ENCODE results near the gene HTR1B.

Gene HTR1B

DNA sequence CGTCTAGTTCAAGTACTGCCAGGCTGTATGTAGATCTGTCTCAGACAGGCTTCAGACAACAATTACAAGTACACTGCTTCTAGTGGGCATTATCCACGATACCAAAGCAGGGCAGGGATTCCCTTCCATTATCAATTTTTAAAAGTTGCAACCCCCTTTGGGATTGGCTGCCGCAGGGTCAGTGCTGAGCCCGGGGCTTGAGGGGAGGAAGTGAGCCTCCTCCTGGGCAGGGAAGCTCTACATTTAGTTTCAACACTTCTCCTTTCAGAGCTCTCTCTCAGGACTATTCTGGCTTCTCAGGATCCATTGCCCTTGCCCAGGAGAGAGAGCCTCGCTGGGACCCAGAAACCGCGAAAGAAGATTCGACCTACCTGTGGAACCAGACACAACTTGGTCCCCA is 1.5 kb downstream of the HTR1B start:
- Mint-ChIP-seq H3K27ac (no peak overlapping the region), H3K9me3 (no peaks in the 10 kb centered on the region), H3K4me3 (peak overlapping the region; percentile 93), H3K27me3 (ENCODE audit: low read depth, poor library complexity) (peaks cover 66% of the 10 kb centered on the region), H3K36me3 (ENCODE audit: low read depth) (no peaks in the 10 kb centered on the region), H3K4me1 (peaks cover 21% of the 10 kb centered on the region)
- TF ChIP-seq, protein P1, sequence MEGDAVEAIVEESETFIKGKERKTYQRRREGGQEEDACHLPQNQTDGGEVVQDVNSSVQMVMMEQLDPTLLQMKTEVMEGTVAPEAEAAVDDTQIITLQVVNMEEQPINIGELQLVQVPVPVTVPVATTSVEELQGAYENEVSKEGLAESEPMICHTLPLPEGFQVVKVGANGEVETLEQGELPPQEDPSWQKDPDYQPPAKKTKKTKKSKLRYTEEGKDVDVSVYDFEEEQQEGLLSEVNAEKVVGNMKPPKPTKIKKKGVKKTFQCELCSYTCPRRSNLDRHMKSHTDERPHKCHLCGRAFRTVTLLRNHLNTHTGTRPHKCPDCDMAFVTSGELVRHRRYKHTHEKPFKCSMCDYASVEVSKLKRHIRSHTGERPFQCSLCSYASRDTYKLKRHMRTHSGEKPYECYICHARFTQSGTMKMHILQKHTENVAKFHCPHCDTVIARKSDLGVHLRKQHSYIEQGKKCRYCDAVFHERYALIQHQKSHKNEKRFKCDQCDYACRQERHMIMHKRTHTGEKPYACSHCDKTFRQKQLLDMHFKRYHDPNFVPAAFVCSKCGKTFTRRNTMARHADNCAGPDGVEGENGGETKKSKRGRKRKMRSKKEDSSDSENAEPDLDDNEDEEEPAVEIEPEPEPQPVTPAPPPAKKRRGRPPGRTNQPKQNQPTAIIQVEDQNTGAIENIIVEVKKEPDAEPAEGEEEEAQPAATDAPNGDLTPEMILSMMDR (IDR thresholded peaks at IDR 0.05) = no peak
- no peak for DNase-seq

GRCh38 chr6:77458421-77458820 is 4.9 kb downstream of the HTR1B start:
- H3K4me3 Mint-ChIP-seq = no peak overlapping the region
- no peaks in the 10 kb centered on the region for H3K9me3 Mint-ChIP-seq
- H3K27me3 Mint-ChIP-seq (ENCODE audit: low read depth, poor library complexity) = peaks cover 33% of the 10 kb centered on the region
- TF ChIP-seq, protein P1 (IDR thresholded peaks at IDR 0.05) = no peak
- H3K4me1 Mint-ChIP-seq = peaks cover 12% of the 10 kb centered on the region
- no peak overlapping the region for H3K27ac Mint-ChIP-seq
- no peaks in the 10 kb centered on the region for H3K36me3 Mint-ChIP-seq (ENCODE audit: low read depth)
- no peak for DNase-seq

- Mint-ChIP-seq H3K36me3 (ENCODE audit: low read depth) (no peaks in the 10 kb centered on the region), H3K27me3 (ENCODE audit: low read depth, poor library complexity) (peaks cover 27% of the 10 kb centered on the region), H3K4me1 (peaks cover 9% of the 10 kb centered on the region), H3K4me3 (no peak overlapping the region), H3K27ac (no peak overlapping the region), H3K9me3 (no peaks in the 10 kb centered on the region)
- TF ChIP-seq, protein P1 (IDR thresholded peaks at IDR 0.05) = peak; percentile 71
- peak; percentile 82 for DNase-seq
These were observed 5.5 kb downstream of the HTR1B start for GRCh38 chr6:77457720-77458349.

- TF ChIP-seq, protein P1 (IDR thresholded peaks at IDR 0.05) = no peak
- Mint-ChIP-seq H3K36me3 (ENCODE audit: low read depth) (no peaks in the 10 kb centered on the region), H3K4me3 (no peak overlapping the region)
These were observed 6.6 kb downstream of the HTR1B start for GRCh38 chr6:77456531-77457248.

DNA sequence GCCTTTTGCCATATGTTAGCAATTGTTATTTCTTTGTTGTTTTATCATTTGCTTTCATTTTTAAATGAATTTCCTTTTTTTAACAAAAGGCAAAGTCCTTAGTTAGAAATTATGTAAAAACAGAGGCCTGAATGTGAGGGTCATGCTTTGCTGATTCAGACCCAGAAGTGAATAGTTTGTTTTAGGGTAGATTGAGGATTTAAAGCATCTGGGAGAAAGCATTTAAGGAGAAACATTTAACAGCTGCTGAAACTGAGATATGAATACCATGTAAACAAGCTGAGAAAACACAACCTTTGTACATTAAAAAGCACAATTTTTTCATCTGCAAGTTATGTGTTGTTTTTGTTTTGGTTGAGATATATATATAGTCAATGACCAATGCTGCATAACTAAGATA is 8.0 kb downstream of the HTR1B start:
- Mint-ChIP-seq H3K27me3 (ENCODE audit: low read depth, poor library complexity) (peaks cover 5% of the 10 kb centered on the region), H3K4me3 (no peak overlapping the region), H3K27ac (no peak overlapping the region), H3K36me3 (ENCODE audit: low read depth) (no peaks in the 10 kb centered on the region), H3K9me3 (no peaks in the 10 kb centered on the region), H3K4me1 (no peaks in the 10 kb centered on the region)
- DNase-seq = no peak
- TF ChIP-seq, protein P1 (IDR thresholded peaks at IDR 0.05) = no peak

More at GRCh38 chr6:77456531-77457248, 6.6 kb downstream of the HTR1B start:
- H3K4me1 Mint-ChIP-seq = no peaks in the 10 kb centered on the region
- DNase-seq = no peak
- no peaks in the 10 kb centered on the region for H3K9me3 Mint-ChIP-seq
- peaks cover 15% of the 10 kb centered on the region for H3K27me3 Mint-ChIP-seq (ENCODE audit: low read depth, poor library complexity)
- no peak overlapping the region for H3K27ac Mint-ChIP-seq

DNA sequence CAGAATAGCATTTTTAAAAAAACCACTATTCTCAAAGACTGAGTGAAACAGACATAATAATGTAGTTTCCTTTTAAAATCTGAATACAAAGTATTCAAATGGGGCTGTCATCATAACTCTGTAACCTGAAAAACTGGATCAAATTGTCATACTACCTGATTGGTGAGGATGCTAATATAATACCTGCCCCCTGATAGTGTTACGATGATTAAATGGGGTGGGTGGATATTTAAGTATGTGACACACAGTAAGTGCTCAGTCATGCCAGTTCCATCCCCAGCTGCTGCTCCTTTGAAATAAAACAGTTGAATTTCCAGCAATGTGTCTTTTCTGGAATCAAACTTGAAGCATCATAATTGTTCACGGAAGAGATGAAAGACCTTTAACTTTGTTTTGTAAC is 8.9 kb downstream of the HTR1B start:
- H3K4me3 Mint-ChIP-seq = no peak overlapping the region
- H3K4me1 Mint-ChIP-seq = no peaks in the 10 kb centered on the region
- H3K36me3 Mint-ChIP-seq (ENCODE audit: low read depth) = no peaks in the 10 kb centered on the region
- TF ChIP-seq, protein P1 (IDR thresholded peaks at IDR 0.05) = no peak
- H3K27ac Mint-ChIP-seq = no peak overlapping the region
- H3K9me3 Mint-ChIP-seq = no peaks in the 10 kb centered on the region
- no peaks in the 10 kb centered on the region for H3K27me3 Mint-ChIP-seq (ENCODE audit: low read depth, poor library complexity)
- DNase-seq = no peak

Data from nephron progenitor cell (in vitro differentiated cells).